GM18951 (cell line): ENCODE data around the gene AP2A2.

Source experiments
- POLR2A ChIP-seq: IDR thresholded peaks from 4 replicates; pipeline ENCODE4 v1.6.1; 2011; ENCODE audit warnings: mild to moderate bottlenecking; ENCODE audit not compliant: insufficient read length, insufficient read depth; ENCODE audit errors: extremely low read depth
- in situ Hi-C: fragments of 300-500 bp; cut with MboI; formaldehyde crosslinking; loops from one replicate; pipeline ENCODE4 v1.12.0; 2022; ENCODE audit warnings: low sequenced_read_pairs, mixed read lengths, inconsistent platforms; ENCODE audit not compliant: unreplicated experiment

Gene AP2A2

DNA sequence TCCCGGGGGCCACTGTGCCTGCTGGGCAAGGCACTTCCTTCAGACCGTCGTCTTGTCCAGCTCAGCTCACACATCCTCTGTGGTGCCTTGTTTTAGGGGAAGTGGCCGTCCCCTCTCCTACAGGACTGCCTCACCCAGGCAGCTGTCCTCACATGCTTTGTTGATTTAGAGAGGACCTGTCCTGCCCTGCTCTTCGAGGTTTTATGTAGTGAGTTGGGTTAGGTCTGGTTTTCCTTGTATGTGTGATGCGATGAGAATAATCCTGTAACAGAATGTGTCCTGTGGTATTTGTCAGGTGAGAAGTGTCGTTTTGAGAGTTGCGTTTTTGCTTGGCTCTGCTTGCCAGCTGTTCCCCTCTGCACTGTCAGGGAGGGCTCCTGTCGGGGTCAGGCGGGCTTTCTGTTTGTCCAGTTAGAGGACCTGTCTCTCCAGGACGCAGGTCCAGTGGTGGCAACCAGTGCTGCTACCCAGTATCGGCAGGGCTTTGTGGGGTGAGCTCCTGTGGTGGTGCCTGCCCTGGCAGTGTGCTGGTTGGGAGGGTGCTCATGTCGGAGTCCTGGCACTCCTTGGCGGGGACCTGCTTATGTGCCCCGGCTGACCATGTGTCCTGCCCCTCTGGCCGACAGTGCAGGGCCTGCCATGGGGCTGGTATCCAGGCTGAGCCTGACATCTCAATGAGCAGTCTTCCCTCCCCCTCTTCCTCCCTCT is 69.5 kb downstream of the AP2A2 start:
- no peak for TF ChIP-seq POLR2A
- in situ Hi-C loops, result no loop called here

DNA sequence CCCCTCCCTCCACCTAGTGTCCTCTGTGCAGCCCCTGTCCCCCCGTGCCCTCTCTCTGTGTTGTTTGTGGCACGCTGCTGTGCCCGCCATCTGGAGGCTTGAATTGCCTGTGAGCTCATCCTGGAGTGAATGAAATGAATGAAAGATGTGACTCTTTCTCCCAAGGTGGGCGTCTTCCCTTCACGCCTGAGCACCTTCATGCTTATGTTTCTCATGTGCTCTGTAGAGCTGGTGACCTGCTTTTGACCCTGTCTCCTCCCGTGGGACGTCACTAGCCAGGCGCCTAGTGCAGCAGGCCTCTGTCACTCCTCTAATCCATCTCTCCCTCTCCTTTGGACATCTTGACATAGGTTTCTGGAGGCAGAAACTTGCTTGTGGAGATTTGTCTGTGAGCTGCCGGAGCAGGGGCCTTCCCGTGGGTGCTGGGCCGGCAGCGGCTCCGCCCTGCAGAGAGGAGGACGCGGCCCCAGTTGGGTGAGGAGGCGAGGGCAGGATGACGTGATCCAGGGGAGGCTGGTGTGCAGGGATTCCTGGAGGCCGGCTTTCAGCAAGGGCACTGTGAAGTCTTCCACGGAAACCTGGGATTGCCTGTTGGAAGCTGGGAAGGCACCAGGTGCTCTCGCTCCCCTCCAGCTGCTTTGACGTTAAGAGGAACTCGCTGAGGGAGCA is 70.2 kb downstream of the AP2A2 start:
- in situ Hi-C loops, result no loop called here
- TF ChIP-seq POLR2A, result no peak

DNA sequence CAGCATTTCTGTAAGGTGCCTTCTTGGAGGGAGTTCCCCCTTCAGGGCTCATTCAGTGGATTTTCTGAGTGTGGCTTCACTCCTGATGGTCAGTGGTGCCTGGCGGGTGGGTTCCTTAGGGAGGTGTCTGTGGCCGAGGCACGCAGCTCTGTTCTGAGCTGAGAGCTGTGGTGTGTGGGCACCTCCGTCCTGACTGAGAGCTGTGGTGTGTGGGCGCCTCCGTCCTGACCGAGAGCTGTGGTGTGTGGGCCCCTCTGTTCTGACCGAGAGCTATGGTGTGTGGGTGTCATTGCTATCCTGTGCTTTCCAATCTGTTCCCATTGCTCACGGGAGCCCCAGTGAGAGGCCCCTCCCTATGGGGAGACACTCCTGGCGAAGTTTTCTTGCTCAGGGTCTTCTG is 71.0 kb downstream of the AP2A2 start:
- in situ Hi-C loops, result no loop called here
- no peak for TF ChIP-seq POLR2A

DNA sequence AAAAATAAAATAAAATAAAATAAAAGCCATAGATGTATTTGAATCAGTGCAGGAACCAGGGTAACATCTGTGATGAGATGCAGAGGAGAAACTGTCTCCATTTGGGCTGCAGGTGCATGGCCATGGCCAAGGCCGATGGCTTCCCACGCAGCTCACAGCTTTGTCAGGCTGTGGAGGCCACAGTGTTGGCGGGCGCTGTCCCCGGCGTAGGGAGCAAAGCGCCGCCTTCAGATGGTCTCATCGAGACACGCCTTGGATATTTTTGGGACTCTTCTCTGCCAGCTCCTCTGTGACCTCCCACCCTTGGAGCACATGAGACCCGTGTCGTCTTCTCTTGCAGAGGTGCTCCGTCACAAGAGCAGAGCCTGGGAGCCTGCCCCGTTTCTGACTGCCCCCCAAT is 72.2 kb downstream of the AP2A2 start:
- no peak for TF ChIP-seq POLR2A
- in situ Hi-C loops, result no loop called here

DNA sequence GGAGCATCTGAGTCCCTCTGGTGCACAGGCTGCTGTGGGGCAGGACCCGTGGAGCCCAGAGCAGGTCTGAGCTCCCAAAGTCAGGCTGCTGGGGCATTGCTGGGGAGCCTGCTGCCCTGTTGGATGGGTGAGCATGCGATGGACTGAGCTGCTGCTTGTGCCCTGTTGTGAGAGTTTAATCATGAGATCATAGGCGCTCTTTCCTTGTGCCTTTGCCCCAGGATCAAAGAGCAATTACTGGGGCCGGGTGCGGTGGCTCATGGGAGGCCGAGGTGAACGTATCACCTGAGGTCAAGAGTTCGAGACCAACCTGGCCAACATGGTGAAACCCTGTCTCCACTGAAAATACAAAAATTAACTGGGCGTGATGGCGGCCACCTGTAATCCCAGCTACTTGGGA is 73.3 kb downstream of the AP2A2 start:
- in situ Hi-C loops, result no loop called here

DNA sequence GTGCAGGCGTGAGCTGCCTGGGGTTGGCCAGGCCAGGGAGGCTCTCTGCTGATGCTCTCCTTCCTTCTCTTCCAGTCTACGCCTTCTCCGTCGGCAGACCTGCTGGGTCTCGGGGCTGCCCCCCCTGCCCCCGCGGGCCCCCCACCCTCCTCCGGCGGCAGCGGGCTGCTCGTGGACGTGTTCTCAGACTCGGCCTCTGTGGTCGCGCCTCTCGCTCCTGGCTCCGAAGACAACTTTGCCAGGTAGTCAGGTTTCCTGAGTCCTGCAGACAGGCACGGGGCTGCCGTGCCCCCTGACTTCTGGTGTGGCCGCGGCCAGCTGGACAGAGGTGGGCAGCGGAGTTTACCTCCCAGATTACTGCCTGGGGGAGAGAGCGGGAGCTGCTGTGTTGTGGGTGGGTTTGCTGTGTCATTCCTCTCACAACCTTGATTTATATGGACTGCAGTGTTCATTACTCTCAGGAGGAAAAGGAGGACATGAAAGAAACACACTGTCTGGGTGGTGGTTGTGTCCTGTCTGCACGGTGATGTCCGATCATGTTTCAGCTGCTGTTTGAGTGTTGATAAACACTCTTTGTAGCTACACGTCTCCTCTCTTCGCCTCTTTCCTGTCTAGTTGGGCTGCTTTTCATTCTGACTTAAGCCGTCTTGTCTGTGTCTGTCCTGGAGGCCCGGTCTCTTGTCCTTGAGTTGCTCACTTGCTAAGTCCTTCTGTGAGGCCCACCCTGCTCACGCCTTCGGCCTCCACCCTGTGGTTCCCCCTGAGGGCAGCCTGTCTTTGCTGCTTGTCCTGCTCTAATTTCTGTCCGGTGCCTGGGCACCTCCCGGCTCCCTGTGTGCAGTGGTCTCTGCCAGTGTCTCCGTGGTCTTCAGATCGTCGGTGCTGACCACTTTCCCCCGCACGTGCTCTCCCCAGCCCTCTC is 74.9 kb downstream of the AP2A2 start:
- in situ Hi-C loops, result no loop called here
- TF ChIP-seq POLR2A, result no peak

More for the DNA sequence above, 73.3 kb downstream of the AP2A2 start:
- no peak for TF ChIP-seq POLR2A

DNA sequence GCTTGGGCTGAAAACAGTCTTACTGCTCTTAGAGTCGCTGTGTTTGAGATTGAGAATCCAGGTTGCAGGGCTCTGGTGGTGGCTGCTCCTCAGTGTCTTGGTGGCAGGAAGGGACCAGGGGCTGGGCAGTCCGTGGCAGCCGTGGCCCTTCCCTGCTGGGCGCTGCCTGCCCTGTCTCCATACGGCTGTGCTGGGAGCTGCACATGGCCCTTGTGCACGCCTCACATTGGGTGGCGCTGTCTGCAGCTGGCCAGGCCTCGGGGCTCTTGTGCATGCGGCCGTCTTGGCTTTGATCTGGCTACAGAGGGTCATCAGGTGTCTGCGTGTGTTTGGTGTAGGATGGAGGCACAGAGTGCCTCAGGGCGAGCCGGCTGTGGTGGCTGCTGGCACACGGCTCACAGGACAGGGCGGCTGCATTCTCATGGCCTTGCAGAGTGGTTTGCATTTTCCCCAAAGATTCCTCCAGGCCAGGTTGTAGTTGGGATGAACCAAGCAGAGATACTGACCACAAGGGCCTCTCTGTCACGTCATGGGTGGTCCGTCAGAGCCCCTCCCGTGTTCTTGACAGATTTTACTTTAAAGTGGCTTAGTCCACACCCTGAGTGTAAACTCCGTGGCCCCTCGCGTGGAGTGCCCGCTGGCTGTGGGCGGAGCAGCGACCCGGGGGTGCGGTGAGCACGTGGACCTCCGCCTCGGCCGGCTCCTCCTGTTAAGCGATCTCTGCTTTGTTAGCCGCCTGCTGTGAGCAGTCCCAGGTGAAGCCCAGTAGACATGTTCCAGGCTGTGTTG is 76.1 kb downstream of the AP2A2 start:
- TF ChIP-seq POLR2A, result no peak
- in situ Hi-C loops, result no loop called here

DNA sequence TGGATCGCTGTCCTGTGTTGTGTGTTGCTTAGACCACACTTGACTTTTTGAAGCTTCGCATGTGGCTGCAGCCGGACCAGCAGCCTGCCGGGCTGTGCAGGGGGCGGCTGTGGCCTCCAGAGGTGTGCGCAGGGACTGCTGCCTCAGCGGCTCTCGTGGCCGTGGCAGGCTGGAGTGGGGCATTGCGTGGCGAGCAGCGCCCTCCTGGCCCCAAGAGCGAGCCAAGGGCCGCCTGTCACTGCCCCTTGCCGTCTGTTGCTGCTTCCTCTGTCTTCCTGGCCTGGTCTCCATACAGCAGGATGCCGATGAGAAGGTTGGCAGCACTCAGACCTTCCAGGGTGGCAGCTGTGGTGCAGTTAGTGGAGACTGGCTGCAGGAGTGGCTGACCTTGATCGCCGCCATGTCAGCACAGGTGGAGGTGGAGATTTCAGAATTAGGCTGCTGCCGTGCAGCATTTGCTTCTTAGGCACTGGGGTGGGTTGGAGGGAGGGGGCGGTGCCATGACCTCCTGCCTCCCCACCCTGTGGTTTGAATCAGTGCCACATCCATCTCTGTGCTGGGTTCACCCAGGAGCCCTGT is 76.8 kb downstream of the AP2A2 start:
- TF ChIP-seq POLR2A, result no peak
- in situ Hi-C loops, result no loop called here

DNA sequence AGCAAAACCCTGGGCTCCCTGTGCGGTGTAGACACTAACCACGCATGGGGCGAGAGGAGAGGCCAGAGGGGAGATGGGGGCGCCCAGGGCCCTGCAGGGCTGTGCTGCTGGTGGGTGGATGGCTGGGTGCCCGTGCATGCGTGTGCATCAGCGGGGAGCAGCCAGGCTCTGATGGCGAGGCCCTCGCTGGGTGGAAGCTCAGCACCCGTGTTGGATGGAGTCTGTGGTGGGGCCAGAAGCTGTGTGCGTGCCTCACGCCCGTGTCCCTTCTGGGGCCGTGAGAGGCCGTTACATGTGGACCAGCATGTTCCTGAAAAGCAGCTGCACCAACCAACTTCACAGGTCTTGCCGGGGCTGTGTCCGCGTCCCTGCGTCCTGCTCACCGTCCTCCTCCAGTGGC is 77.5 kb downstream of the AP2A2 start:
- no peak for TF ChIP-seq POLR2A
- in situ Hi-C loops, result no loop called here

DNA sequence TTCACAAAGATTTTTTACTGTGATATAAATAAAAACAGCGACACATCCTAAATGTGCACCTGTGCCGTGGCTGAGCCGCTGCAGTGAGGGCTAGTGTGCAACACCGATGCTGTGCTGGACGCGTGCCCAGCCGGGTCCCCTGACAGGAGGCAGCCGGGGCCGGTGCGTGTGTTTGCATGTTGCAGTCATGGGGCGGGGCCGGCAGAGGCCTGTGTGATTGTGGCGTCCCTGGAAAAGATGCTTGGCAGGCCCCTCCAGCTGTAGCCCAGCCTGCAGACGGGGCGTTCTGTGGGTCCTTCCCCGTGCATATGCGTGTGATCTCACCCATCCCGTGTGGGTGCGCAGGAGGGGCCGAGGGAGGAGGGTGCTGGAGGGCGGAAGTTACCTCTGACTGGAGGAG is 80.3 kb downstream of the AP2A2 start:
- no peak for TF ChIP-seq POLR2A

DNA sequence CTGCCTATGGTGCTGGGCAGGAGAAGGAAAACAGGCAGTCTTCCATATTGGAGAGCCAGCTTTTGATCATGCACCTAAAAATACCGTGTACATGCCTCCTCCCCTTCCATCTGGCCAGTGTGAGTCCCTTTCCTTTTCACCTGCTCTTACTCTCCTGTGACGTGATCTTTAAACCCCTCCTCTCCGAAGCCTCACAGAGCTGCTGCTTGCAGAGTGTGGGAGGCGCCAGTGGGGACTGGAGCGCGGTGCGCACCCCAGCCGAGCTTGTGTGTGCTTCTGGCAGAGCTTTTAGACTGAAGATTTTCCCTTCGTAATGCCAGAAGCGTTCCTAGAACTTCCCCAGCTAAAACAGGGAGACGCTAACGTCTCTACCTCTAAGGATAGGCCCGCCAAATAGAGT is 81.1 kb downstream of the AP2A2 start:
- in situ Hi-C loops, result no loop called here
- no peak for TF ChIP-seq POLR2A

More for the DNA sequence above, 80.3 kb downstream of the AP2A2 start:
- in situ Hi-C loops, result no loop called here

DNA sequence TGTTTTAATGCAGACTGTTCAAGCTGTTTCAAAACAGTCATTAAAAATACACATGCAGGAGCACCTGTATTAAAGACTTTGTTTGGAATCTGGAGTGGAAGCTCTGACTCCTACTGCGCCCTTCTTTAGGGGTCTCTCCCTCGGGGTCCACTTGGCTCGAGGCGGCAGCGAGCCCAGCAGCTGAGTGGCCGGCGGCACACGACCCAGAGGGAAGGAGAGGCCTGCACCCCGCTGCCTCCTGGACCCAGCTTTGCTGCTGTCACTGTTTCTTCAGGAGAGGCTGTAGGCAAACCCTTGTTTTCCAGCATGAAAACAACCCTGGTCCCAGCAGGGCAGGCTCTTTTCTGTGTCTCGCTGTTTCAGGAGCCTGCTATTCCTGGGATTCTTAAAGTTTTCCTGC is 81.6 kb downstream of the AP2A2 start:
- in situ Hi-C loops, result no loop called here
- no peak for TF ChIP-seq POLR2A
